LNCaP clone FGC (cell line): ENCODE data around the gene ABCE1.

Experiments used
- DNase-seq: peaks from one replicate; pipeline ENCODE4 v3.0.0-alpha.2; 2011; ENCODE audit warnings: low read depth
- H3K4me3 ChIP-seq: 2 replicates; pipeline ENCODE4 v1.5.1; 2011; ENCODE audit warnings: mild to moderate bottlenecking, low read depth, low read length, control low read depth
- CTCF ChIP-seq: IDR thresholded peaks from 2 replicates; pipeline ENCODE4 v1.5.1; 2012; ENCODE audit warnings: mild to moderate bottlenecking; ENCODE audit not compliant: control insufficient read depth, insufficient read depth; ENCODE audit errors: extremely low read depth

Gene ABCE1

GRCh38 chr4:145081756-145082155 is 16.4 kb upstream of the ABCE1 start:
- no peak for DNase-seq
- no peak for TF ChIP-seq CTCF
- H3K4me3 ChIP-seq = no peak overlapping the region

- H3K4me3 ChIP-seq = no peak overlapping the region
- DNase-seq = no peak
- no peak for TF ChIP-seq CTCF
Measured at GRCh38 chr4:145083891-145084605, 14.1 kb upstream of the ABCE1 start.

DNA sequence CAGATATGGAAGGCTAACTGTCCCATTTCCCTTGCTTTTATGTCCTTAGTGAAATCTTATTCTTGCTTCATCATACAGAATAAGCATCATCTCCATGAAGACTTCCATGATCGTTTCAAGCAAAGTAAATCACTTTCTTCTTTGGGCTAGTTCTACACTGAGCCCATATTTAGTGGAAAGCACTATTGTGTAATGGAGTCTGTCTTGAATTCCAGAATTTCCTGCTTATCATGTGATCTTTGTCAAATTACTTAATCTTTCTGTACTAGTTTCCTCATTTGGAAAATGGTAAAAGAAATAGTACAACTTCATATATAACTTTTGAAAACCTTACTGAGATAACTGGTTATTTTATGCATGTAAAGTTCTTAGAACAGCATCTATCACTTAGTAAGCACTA is 7.7 kb upstream of the ABCE1 start:
- no peak for TF ChIP-seq CTCF
- no peak overlapping the region for H3K4me3 ChIP-seq
- no peak for DNase-seq

DNA sequence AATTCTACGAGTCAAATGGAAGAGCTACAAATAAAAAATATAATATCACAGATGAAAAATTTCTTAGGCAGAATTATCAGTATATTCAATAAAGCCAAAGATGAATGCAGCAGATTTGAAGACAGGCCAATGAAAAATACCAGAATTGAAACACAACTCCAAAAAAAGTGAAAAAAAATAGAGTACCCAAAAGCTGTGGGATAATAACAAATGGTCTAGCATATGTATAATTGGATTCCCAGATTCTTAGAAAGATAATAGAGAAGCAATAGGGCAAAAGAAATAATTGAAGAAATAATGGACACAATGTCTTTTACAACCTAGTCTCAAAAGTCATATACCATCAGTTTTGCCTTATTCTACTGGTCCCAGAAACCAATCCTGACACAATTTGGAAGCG is 4.5 kb upstream of the ABCE1 start:
- no peak for TF ChIP-seq CTCF
- no peak for DNase-seq
- no peak overlapping the region for H3K4me3 ChIP-seq

DNA sequence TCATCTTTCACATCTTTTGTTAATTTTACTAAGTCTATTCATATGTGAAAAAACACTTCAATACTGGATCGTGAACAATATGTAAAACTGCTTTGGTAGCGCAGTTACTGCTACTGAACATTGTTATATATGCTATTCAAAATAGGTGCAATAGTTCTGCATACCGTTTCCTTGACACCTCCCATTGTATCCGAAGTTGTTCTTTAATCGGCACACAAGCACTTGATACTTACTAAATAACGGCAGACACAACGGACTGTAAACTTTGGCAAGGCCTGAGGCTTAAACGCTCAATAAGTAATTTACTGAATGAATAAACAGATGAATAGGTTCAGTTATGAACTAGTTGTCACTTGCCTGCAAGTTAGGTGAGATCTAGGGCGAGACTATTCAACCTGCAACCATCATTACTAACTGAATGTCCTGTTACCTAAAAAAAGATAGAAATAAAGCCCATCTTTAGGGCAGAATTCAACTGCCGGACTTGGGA is 735 bp upstream of the ABCE1 start:
- no peak for DNase-seq
- peak overlapping the region; percentile 76 for H3K4me3 ChIP-seq
- no peak for TF ChIP-seq CTCF

- peak overlapping the region; percentile 76 for H3K4me3 ChIP-seq
- TF ChIP-seq CTCF = no peak
- no peak for DNase-seq
Measured at GRCh38 chr4:145098675-145099037, 545 bp downstream of the ABCE1 start.

GRCh38 chr4:145099653-145100052 is 1.5 kb downstream of the ABCE1 start:
- peak overlapping the region; percentile 76 for H3K4me3 ChIP-seq
- no peak for DNase-seq
- TF ChIP-seq CTCF = no peak
